OCI-LY1 (cell line): ENCODE data around the gene RASL10B.

Source experiments
- H2AFZ ChIP-seq: fragments of 200-600 bp; sonication (generic), shearing (Covaris generic); 2 replicates; pipeline ENCODE4 v1.6.0; 2014; ENCODE audit warnings: antibody characterized with exemption, mild to moderate bottlenecking, low read length
- H3F3A ChIP-seq: fragments of 200-600 bp; sonication (generic), shearing (Covaris generic); 2 replicates; pipeline ENCODE4 v1.6.0; 2014; ENCODE audit warnings: mild to moderate bottlenecking, antibody characterized with exemption, low read length, moderate library complexity; ENCODE audit not compliant: insufficient read depth
- H3K27ac ChIP-seq: fragments of 200-600 bp; sonication (generic); 2 replicates; pipeline ENCODE4 v1.5.1; 2014; ENCODE audit warnings: low read length, mixed run types, mild to moderate bottlenecking, low read depth; ENCODE audit not compliant: poor library complexity, severe bottlenecking
- H3K27me3 ChIP-seq: fragments of 200-600 bp; sonication (generic); 2 replicates; pipeline ENCODE4 v1.6.0; 2014; ENCODE audit warnings: antibody characterized with exemption, mild to moderate bottlenecking, low read length, moderate library complexity; ENCODE audit not compliant: insufficient read depth
- H3K36me3 ChIP-seq: fragments of 200-600 bp; sonication (generic); 2 replicates; pipeline ENCODE4 v1.6.1; 2014; ENCODE audit warnings: mild to moderate bottlenecking, antibody characterized with exemption, low read length, moderate library complexity, mixed read lengths; ENCODE audit not compliant: insufficient read depth
- H3K4me1 ChIP-seq: fragments of 200-600 bp; sonication (generic); 2 replicates; pipeline ENCODE4 v1.5.1; 2014; ENCODE audit warnings: mild to moderate bottlenecking, low read length, moderate library complexity; ENCODE audit not compliant: insufficient read depth, severe bottlenecking
- H3K4me2 ChIP-seq: fragments of 200-600 bp; sonication (generic), shearing (Covaris generic); 2 replicates; pipeline ENCODE4 v1.6.1; 2014; ENCODE audit warnings: low read length
- H3K4me3 ChIP-seq: fragments of 200-600 bp; sonication (generic); 2 replicates; pipeline ENCODE4 v1.5.1; 2014; ENCODE audit warnings: low read length, low read depth, mild to moderate bottlenecking, mixed read lengths; ENCODE audit not compliant: poor library complexity, severe bottlenecking
- H3K79me2 ChIP-seq: fragments of 200-600 bp; shearing (Covaris generic); 2 replicates; pipeline ENCODE4 v1.6.1; 2016; ENCODE audit warnings: mixed run types, low read length, mixed read lengths; ENCODE audit not compliant: insufficient read depth
- H3K9ac ChIP-seq: fragments of 200-600 bp; sonication (generic), shearing (Covaris generic); 2 replicates; pipeline ENCODE4 v1.6.1; 2014; ENCODE audit warnings: mild to moderate bottlenecking, low read length, mixed read lengths
- H3K9me2 ChIP-seq: fragments of 200-600 bp; sonication (generic), shearing (Covaris generic); 2 replicates; pipeline ENCODE4 v1.6.1; 2014; ENCODE audit warnings: low read depth, mild to moderate bottlenecking, low read length, mixed read lengths
- H3K9me3 ChIP-seq: fragments of 200-600 bp; shearing (Covaris generic); 2 replicates; pipeline ENCODE4 v1.6.1; 2014; ENCODE audit warnings: low read length, mixed read lengths
- H4K20me1 ChIP-seq: fragments of 200-600 bp; sonication (generic), shearing (Covaris generic); 2 replicates; pipeline ENCODE4 v1.6.0; 2016; ENCODE audit warnings: mild to moderate bottlenecking, low read length; ENCODE audit not compliant: insufficient read depth
- CTCF ChIP-seq: fragments of 200-600 bp; sonication (generic), shearing (Covaris generic); IDR thresholded peaks from 2 replicates; pipeline ENCODE4 v1.5.1; 2017; ENCODE audit warnings: mild to moderate bottlenecking, antibody characterized with exemption, low read length, moderate library complexity, mixed read lengths
- EZH2 ChIP-seq: fragments of 200-600 bp; sonication (generic), shearing (Covaris generic); IDR thresholded peaks from 2 replicates; pipeline ENCODE4 v1.8.0; 2017; ENCODE audit warnings: borderline replicate concordance, mixed run types, mild to moderate bottlenecking, antibody characterized with exemption, low read length, moderate library complexity, mixed read lengths

RASL10B gene

DNA sequence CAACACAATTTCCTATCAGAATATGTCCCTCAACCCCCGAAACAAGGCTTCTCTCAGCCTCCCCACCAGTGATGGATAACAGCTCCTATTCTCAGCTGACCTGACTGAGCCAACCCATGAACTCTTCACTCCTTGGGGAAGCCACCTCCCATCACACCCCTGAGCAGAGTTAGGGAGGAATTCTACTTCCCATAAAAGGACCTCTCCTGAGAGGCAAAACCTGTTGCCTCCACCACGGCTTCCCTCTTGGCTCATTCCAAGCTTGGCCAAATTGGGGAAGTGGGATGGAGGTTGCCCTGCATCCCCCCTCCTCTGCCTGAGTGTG lies 5.7 kb upstream of the RASL10B start:
- no peaks in the 10 kb centered on the region for H3K9me2 ChIP-seq
- peaks cover 24% of the 10 kb centered on the region; the same call in 1 of the 2 replicates for H3K36me3 ChIP-seq
- no peak overlapping the region for H3K4me2 ChIP-seq
- no peaks in the 10 kb centered on the region for H4K20me1 ChIP-seq
- no peak overlapping the region for H3K4me3 ChIP-seq
- H3K27me3 ChIP-seq, result no peaks in the 10 kb centered on the region
- no peak overlapping the region for H3K27ac ChIP-seq
- H3K4me1 ChIP-seq, result peaks cover 19% of the 10 kb centered on the region
- H3K79me2 ChIP-seq, result no peaks in the 10 kb centered on the region
- H3K9me3 ChIP-seq, result no peaks in the 10 kb centered on the region
- TF ChIP-seq CTCF (no peak), EZH2 (no peak)
- no peaks in the 10 kb centered on the region for H3F3A ChIP-seq
- H3K9ac ChIP-seq, result no peak overlapping the region
- H2AFZ ChIP-seq, result no peak overlapping the region

- Histone ChIP-seq H3F3A (no peaks in the 10 kb centered on the region), H3K36me3 (peaks cover 24% of the 10 kb centered on the region; the same call in 1 of the 2 replicates), H3K4me2 (peak overlapping the region; percentile 29; the same call in 1 of the 2 replicates), H2AFZ (no peak overlapping the region), H4K20me1 (no peaks in the 10 kb centered on the region), H3K9me3 (no peaks in the 10 kb centered on the region), H3K9ac (no peak overlapping the region), H3K4me1 (peaks cover 19% of the 10 kb centered on the region), H3K27ac (peak overlapping the region; percentile 16), H3K9me2 (no peaks in the 10 kb centered on the region), H3K4me3 (no peak overlapping the region), H3K79me2 (no peaks in the 10 kb centered on the region), H3K27me3 (no peaks in the 10 kb centered on the region)
- TF ChIP-seq CTCF (no peak), EZH2 (no peak)
These were observed 5.1 kb upstream of the RASL10B start for GRCh38 chr17:35726127-35726952.

DNA sequence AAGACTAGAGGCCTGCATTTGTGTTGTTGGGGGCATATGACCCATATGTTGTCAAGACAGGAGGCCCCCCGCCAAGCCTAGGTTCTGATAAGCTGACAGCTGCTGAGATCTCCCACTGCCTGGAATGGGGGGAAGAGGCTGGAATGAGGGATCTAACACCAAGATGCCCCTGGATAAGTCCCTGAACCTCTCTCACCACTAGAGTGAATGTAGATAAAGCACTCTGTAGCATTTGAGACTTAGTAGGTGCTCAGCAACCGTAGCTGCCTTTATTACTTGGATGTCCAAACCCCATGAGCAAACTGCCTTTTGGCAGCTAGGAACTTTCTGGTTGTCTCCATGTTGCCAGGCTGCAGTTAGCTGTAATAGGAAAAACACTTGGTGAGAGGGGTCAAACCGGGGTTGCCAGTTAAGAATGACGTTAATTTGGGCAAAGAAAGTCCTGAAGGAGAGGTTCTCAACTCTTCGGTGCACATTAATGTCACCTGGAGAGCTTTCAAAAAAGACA lies 4.4 kb upstream of the RASL10B start:
- Histone ChIP-seq H3K36me3 (peaks cover 24% of the 10 kb centered on the region; the same call in 1 of the 2 replicates), H4K20me1 (no peaks in the 10 kb centered on the region), H3K27me3 (no peaks in the 10 kb centered on the region), H3K9me3 (no peaks in the 10 kb centered on the region), H3K4me1 (peaks cover 19% of the 10 kb centered on the region), H3K4me3 (no peak overlapping the region), H3K27ac (peak overlapping the region; percentile 16), H3K9me2 (no peaks in the 10 kb centered on the region), H3K79me2 (no peaks in the 10 kb centered on the region), H2AFZ (no peak overlapping the region), H3K4me2 (peak overlapping the region; percentile 29; the same call in 1 of the 2 replicates), H3K9ac (no peak overlapping the region), H3F3A (no peaks in the 10 kb centered on the region)
- TF ChIP-seq CTCF (no peak), EZH2 (no peak)
